Heart left ventricle (tissue), 16 donors: Measurements from ENCODE around the gene PLAU. TPM values are rescaled to one million over a fixed set of nuclear protein-coding genes. Genes with fewer than 3 reads are reported as not detected.
A peak's percentile ranks its signal among the peaks of the same experiment; 100 is the strongest.

Experiments used
- ATAC-seq, 4 donors: fragments of 200-7000 bp; cut with Tn5 transposase; one replicate each; pipeline ENCODE4 v1.9.1; 2020 to 2022; ENCODE audit warnings: moderate library complexity in 4 of 4, mild to moderate bottlenecking in 3 of 4, moderate number of reproducible peaks in 1 of 4
- DNase-seq, 5 donors: peaks; one replicate each; pipeline ENCODE4 v3.0.0-alpha.2; 2020
- H3K27ac ChIP-seq, 12 donors: fragments of 200-600 bp; sonication (generic) in 4 of 12; one replicate each; pipeline versions ENCODE4 v1.5.0 to v1.8.0; 2016 to 2022; ENCODE audit warnings: mild to moderate bottlenecking in 2 of 12
- H3K27me3 ChIP-seq, 9 donors: fragments of 200-600 bp; sonication (generic) in 2 of 9; one replicate each; pipeline versions ENCODE4 v1.5.1 to v1.8.0; 2016 to 2022; ENCODE audit warnings: mild to moderate bottlenecking in 3 of 9
- H3K36me3 ChIP-seq, 9 donors: fragments of 200-600 bp; sonication (generic) in 2 of 9; one replicate each; pipeline versions ENCODE4 v1.5.0 to v1.8.0; 2018 to 2022; ENCODE audit warnings: mild to moderate bottlenecking in 2 of 9
- H3K4me1 ChIP-seq, 12 donors: fragments of 200-600 bp; sonication (generic) in 4 of 12; one replicate each; pipeline versions ENCODE4 v1.5.0 to v1.8.0; 2016 to 2022; ENCODE audit warnings: mild to moderate bottlenecking in 3 of 12
- H3K4me3 ChIP-seq, 12 donors: fragments of 200-600 bp; sonication (generic) in 4 of 12; one replicate each; pipeline versions ENCODE4 v1.5.0 to v1.8.0; 2017 to 2022; ENCODE audit warnings: mild to moderate bottlenecking in 9 of 12, moderate library complexity in 4 of 12
- H3K9me3 ChIP-seq, 12 donors: fragments of 200-600 bp; sonication (generic) in 4 of 12; one replicate each; pipeline versions ENCODE4 v1.5.0 to v1.8.0; 2016 to 2022; ENCODE audit warnings: mild to moderate bottlenecking in 1 of 12
- CTCF ChIP-seq, 12 donors: fragments of 200-600 bp; sonication (generic) in 4 of 12; IDR thresholded peaks; one replicate each; pipeline versions ENCODE4 v1.5.0 to v1.8.0; 2018 to 2022; ENCODE audit warnings: antibody characterized with exemption in 12 of 12, mild to moderate bottlenecking in 5 of 12
- POLR2A ChIP-seq, 2 donors: fragments of 450-650 bp; IDR thresholded peaks; one replicate each; pipeline ENCODE4 v1.6.1; 2017; ENCODE audit warnings: antibody characterized with exemption in 2 of 2, mild to moderate bottlenecking in 2 of 2, moderate library complexity in 2 of 2
- WGBS, 4 donors: extraction: QIAGEN DNeasy Blood & Tissue Kit in 2 of 4; methylation state at CpG; one replicate each; pipeline versions ENCODE4 v1.1.5 to v1.1.7; 2013 to 2018; 5-methylcytosine and 5-hydroxymethylcytosine counted together
- intact Hi-C, 10 donors: fragments of 100-400 bp; cut with DNase I; formaldehyde crosslinking; loops; one replicate each; pipeline versions ENCODE4 v1.11.1 to v1.14.2; 2022
- polyA plus RNA-seq, 2 donors: library from polyadenylated mRNA; stranded (reverse); fragments of 200-250 nt; gene quantifications; one replicate each; pipeline ENCODE4 v1.2.3, GENCODE V29; 2013
- total RNA-seq, 9 donors: library from RNA; depleted of rRNA in 2 of 9; stranded (reverse); fragments of >200 nt in 2 of 9; fragmentation: NEBNext Ultra II Directional in 3 of 9; extraction: Animal tissue kit (Norgen Biotek cat#: 25700) in 3 of 9; gene quantifications; one replicate each; pipeline versions ENCODE4 v1.1.0 to v1.2.4, GENCODE V29; 2016 to 2023
- donor health status: ischemic (EF 13 %, LVEDD 7.1; RV severe dilation, severe dysfunction).
- donor health status: healthy with polysubstance abuse.
- donor health status: DM: no; HTN: yes; CAD: no.
- donor health status: DM: no; HTN: no; CAD: no.
- donor health status: ischemic (EF 25% LVEDD 6.9; RV normal size, moderate dysfunction).
- donor health status: ischemic (EF 25% LVEDD 5.7; RV mildly dilated, moderate dysfunction).
- donor health status: healthy.
- donor health status: DM: yes; HTN: yes; CAD: no.
- donor health status: ischemic (EF 35%, LVEDD 5.7; RV mildly dilated, moderate dysfunction).
- donor health status: nonischemic (EF 11% LVEDD 7.7; RV severe dilation, severe dysfunction).
- donor health status: DM: yes; HTN: yes; CAD: no.
- donor health status: PGD.
- donor health status: ischemic (EF 29% LVEDD 5.4; RV normal size, mild dysfunction).
- donor health status: nonischemic (EF 23%, LVEDD 6.1; RV moderate dilation, normal function).

PLAU gene
- total and polyA plus RNA-seq, 11 donors, result 3.3 to 68.1 (median 10.3) TPM

- Histone ChIP-seq H3K4me3 (no peak overlapping the region), H3K27ac (peak overlapping the region in 11 of 12 donors; percentile 7 to 96 (median 77)), H3K9me3 (no peaks in the 10 kb centered on the region), H3K27me3 (no peaks in the 10 kb centered on the region), H3K4me1 (peaks cover 0 to 72% (median 52%) of the 10 kb centered on the region in 12 donors), H3K36me3 (peaks cover 0 to 4% (median 0%) of the 10 kb centered on the region in 9 donors)
- peak; percentile 52 to 77 (median 65) for DNase-seq
- TF ChIP-seq POLR2A (IDR thresholded peaks at IDR 0.05), result no peak
- no peak for TF ChIP-seq CTCF (IDR thresholded peaks at IDR 0.05)
- intact Hi-C loops, result loop anchor here in 2 of 10 donors (2.0 kb wide), 2 partner anchors 21 to 29 kb away; no protein-coding TSS in a partner anchor
- peak in 3 of 4 donors; percentile 33 to 58 (median 44) for ATAC-seq
- 81 to 87% (median 87%) methylated on average over 6 of the region's 6 CpGs for WGBS, 4 donors
Observed at GRCh38 chr10:73907841-73908517, 3.0 kb upstream of the PLAU start.

DNA sequence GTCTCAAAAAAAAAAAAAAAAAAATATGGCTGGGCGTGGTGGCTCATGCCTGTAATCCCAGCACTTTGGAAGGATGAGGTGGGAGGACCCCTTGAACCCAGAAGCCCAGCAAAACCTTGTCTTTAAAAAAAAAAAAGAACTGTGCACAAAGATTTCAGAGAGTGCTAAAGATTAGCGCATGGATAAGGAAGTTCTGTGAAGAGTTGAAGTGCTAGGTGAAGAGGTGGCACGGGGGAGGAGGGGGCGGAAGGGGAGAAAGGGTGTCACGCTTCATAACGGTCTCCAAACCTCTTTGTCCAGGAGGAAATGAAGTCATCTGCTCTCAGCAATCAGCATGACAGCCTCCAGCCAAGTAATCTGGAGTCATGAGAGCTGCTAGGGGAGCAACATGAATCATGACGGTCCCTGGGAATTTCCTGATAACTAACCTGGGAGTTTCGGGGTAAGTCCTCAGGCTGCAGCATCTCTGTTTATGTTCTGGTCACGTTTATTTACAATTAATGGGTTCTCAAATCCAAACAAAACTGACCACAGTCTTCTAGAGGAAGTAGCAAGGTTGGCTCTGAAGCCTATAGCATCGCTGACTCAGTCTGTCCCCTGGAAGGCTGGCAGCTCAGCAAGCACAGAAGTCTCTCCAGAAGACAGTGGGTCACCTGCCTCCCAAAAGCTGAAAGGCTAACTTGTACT is 1.9 kb upstream of the PLAU start:
- H3K4me1 ChIP-seq, result peaks cover 0 to 82% (median 53%) of the 10 kb centered on the region in 12 donors
- peak in 4 of 5 donors; percentile 56 to 70 (median 65) for DNase-seq
- WGBS, 4 donors, result 21 to 29% (median 27%) methylated on average over 9 to 10 of the region's 10 CpGs
- intact Hi-C loops, result loop anchor here in 2 of 10 donors (2.0 kb wide), 2 partner anchors 22 to 28 kb away; no protein-coding TSS in a partner anchor
- TF ChIP-seq POLR2A (IDR thresholded peaks at IDR 0.05), result no peak
- TF ChIP-seq CTCF (IDR thresholded peaks at IDR 0.05), result no peak
- H3K4me3 ChIP-seq, result peak overlapping the region in 3 of 12 donors; percentile 11 to 18 (median 13)
- H3K27me3 ChIP-seq, result no peaks in the 10 kb centered on the region
- no peaks in the 10 kb centered on the region for H3K9me3 ChIP-seq
- H3K27ac ChIP-seq, result peak overlapping the region in 11 of 12 donors; percentile 19 to 96 (median 72)
- peak in 3 of 4 donors; percentile 32 to 66 (median 45) for ATAC-seq
- H3K36me3 ChIP-seq, result peaks cover 0 to 14% (median under 1%) of the 10 kb centered on the region in 9 donors

- 72 to 90% (median 84%) methylated on average over 4 of the region's 4 CpGs for WGBS, 4 donors
- ATAC-seq (no peak), DNase-seq (no peak)
- H3K27ac ChIP-seq, result peak overlapping the region in 11 of 12 donors; percentile 19 to 96 (median 87)
- no peaks in the 10 kb centered on the region for H3K9me3 ChIP-seq
- H3K4me3 ChIP-seq, result peak overlapping the region in 6 of 12 donors; percentile 11 to 85 (median 72)
- no peaks in the 10 kb centered on the region for H3K27me3 ChIP-seq
- TF ChIP-seq POLR2A (IDR thresholded peaks at IDR 0.05) (no peak), CTCF (IDR thresholded peaks at IDR 0.05) (no peak)
- peaks cover 0 to 88% (median 53%) of the 10 kb centered on the region in 12 donors for H3K4me1 ChIP-seq
- peaks cover 0 to 20% (median 6%) of the 10 kb centered on the region in 9 donors for H3K36me3 ChIP-seq
- intact Hi-C loops, result loop anchor here in 4 of 10 donors (2.0 kb wide), 4 partner anchors 23 to 27 kb away; no protein-coding TSS in a partner anchor
Observed at GRCh38 chr10:73909540-73910115, 1.3 kb upstream of the PLAU start.
